ENCODE results near the gene ASCL1. TPM values are rescaled to one million over a fixed set of nuclear protein-coding genes. Genes with fewer than 3 reads are reported as not detected.

Gene ASCL1
- total RNA-seq, 2 donors from 2014 or later = not detected

DNA sequence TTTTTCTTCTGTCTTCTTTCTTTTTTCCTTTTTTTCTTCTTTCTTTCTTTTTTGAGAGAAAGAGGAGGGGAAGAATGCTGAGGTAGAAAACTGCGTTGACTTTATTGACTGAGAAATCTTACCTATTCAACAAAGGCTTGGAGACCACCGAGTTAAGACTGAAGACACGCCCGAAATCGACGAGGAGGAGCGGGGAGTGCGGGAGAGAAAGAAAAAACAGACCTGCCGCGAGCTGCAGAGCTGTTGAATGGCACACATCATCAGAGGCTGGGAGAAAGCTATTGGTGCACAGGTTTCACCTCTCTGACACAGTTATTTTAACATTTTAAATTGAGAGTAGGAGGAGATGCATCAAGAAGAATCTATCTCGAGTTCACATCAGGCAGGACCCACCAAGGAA lies 5.1 kb downstream of the ASCL1 start:
- TF ChIP-seq, protein P1, sequence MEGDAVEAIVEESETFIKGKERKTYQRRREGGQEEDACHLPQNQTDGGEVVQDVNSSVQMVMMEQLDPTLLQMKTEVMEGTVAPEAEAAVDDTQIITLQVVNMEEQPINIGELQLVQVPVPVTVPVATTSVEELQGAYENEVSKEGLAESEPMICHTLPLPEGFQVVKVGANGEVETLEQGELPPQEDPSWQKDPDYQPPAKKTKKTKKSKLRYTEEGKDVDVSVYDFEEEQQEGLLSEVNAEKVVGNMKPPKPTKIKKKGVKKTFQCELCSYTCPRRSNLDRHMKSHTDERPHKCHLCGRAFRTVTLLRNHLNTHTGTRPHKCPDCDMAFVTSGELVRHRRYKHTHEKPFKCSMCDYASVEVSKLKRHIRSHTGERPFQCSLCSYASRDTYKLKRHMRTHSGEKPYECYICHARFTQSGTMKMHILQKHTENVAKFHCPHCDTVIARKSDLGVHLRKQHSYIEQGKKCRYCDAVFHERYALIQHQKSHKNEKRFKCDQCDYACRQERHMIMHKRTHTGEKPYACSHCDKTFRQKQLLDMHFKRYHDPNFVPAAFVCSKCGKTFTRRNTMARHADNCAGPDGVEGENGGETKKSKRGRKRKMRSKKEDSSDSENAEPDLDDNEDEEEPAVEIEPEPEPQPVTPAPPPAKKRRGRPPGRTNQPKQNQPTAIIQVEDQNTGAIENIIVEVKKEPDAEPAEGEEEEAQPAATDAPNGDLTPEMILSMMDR (IDR thresholded peaks at IDR 0.05) = no peak
- Histone ChIP-seq H3K9me3 (no peaks in the 10 kb centered on the region), H3K4me1 (ENCODE audit: control insufficient read depth in 1 of 2, low read depth in 2 of 2) (peaks cover 5 to 14% of the 10 kb centered on the region in 2 donors), H3K36me3 (no peaks in the 10 kb centered on the region), H3K27me3 (replicated peaks; ENCODE audit: insufficient read depth) (no peaks in the 10 kb centered on the region), H3K4me3 (no peak overlapping the region), H3K27ac (no peak overlapping the region)
- DNase-seq (ENCODE audit: low spot score) = no peak
- no peak for ATAC-seq (ENCODE audit: insufficient number of reproducible peaks, low FRiP score, low read depth)

DNA sequence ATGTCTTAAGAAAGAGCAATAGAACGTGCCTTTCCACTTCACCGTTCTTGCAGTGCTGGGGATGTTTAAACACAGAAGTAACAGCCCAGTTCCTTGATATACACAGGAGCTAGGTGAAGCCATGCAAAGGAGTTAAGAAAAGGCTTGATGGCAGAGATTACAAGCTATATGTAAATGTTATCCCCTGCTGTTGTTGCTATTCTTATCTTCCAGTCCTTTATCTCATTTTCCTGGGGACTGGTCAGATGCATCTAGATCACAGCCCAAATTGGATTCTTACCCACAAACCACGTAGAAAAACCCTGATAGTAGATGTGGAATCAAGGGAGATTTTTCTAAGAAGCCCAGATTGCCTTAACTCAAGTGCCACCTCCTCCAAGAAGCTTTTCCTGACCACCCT lies 5.5 kb downstream of the ASCL1 start:
- no peak for ATAC-seq (ENCODE audit: insufficient number of reproducible peaks, low FRiP score, low read depth)
- no peak for DNase-seq (ENCODE audit: low spot score)
- Histone ChIP-seq H3K9me3 (no peaks in the 10 kb centered on the region), H3K4me1 (ENCODE audit: control insufficient read depth in 1 of 2, low read depth in 2 of 2) (peaks cover 5 to 10% of the 10 kb centered on the region in 2 donors), H3K4me3 (no peak overlapping the region), H3K27me3 (replicated peaks; ENCODE audit: insufficient read depth) (no peaks in the 10 kb centered on the region), H3K27ac (no peak overlapping the region), H3K36me3 (no peaks in the 10 kb centered on the region)
- TF ChIP-seq, protein P1 (IDR thresholded peaks at IDR 0.05) = no peak

DNA sequence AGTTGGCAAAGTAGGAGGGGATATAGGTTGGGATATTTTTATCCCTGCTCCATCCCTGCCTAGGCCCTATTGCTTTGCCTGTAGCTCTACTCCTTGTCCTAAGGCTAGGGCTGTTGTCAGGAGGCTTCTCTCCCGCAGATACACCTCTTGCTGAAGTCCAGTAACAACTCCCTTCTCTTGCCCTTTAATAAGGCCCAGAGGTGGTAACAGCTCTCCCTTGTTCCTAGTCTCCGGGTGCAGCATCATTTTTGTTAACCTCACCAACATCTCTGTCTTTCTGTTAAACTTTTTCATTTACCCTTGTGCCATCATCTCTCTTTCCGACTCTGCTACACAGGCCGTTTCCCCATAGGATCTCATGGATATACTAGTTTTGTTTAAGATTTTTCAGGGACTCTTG lies 6.3 kb downstream of the ASCL1 start:
- Histone ChIP-seq H3K27ac (no peak overlapping the region), H3K27me3 (replicated peaks; ENCODE audit: insufficient read depth) (no peaks in the 10 kb centered on the region), H3K9me3 (no peaks in the 10 kb centered on the region), H3K4me1 (ENCODE audit: control insufficient read depth in 1 of 2, low read depth in 2 of 2) (peaks cover 1 to 2% of the 10 kb centered on the region in 2 donors), H3K36me3 (no peaks in the 10 kb centered on the region), H3K4me3 (no peak overlapping the region)
- ATAC-seq (ENCODE audit: insufficient number of reproducible peaks, low FRiP score, low read depth) (no peak), DNase-seq (ENCODE audit: low spot score) (no peak)
- TF ChIP-seq, protein P1 (IDR thresholded peaks at IDR 0.05) = no peak

DNA sequence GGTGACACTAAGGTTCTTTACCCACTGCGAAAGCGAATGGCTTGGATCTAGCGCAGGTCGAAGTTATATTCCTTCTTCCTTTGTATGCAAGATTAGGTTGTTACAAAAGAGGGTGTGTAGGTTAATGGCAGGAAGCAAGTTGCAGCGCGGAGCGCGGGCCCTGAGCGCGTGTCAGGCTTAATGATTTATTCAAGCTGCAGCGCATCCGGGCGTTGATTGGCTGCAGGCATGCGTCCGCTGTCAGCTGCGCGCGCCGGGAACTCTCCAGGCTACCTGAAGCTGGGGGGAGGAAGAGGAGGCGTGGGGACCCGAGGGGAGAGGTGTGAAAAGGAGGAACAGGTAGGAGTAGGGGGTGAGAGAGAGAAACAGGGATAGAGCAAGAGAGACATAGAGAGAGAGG lies 7.4 kb downstream of the ASCL1 start:
- TF ChIP-seq, protein P1 (IDR thresholded peaks at IDR 0.05) = no peak
- H3K9me3 ChIP-seq = no peaks in the 10 kb centered on the region
- H3K4me1 ChIP-seq (ENCODE audit: control insufficient read depth in 1 of 2, low read depth in 2 of 2) = no peaks in the 10 kb centered on the region
- no peak overlapping the region for H3K27ac ChIP-seq
- DNase-seq (ENCODE audit: low spot score) (no peak), ATAC-seq (ENCODE audit: insufficient number of reproducible peaks, low FRiP score, low read depth) (no peak)
- H3K4me3 ChIP-seq = no peak overlapping the region
- H3K36me3 ChIP-seq = no peaks in the 10 kb centered on the region
- H3K27me3 ChIP-seq (replicated peaks; ENCODE audit: insufficient read depth) = no peaks in the 10 kb centered on the region

DNA sequence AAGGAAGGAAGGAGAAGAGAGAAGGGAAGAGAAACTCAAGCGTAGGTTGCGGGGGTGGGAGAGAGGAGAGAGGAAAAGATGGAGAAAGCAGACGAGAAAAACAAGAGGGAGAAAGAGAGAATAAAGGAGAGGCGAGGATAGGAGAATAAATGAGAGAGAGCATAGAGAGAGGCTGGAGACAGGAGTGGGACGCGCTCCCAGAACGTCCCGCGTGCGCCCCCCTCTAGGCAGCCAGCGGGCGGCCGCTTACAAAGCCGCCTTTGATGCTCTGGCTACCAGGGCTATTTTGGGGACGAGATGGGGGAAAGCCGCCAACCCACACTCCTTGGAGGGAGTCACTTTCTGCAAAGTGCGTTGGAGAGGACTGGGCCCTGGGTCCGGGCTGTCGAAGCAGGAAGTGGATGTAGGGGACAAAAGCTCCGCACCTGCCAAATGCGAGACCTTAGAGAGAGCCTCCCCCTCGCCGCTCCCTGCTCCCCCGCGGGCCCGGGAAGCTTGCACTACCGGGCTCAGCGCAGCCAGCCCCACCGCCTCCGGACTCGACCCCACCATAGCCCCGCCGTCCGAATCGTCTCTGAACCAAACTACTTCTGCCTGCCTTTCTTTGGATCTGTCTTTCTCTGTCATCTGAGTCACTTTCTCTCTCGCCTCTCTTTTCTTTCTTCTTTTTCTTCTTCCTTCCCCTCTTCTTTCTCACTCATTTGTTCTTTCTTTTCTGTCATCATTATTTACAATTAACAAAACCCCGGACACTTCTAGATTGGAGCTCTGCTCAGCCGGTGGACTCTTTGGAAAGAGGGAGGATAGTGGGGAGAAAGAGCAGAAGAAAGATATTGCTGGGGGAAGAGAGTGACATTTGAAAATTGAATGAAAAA lies 8.0 kb downstream of the ASCL1 start:
- Histone ChIP-seq H3K9me3 (no peaks in the 10 kb centered on the region), H3K4me3 (no peak overlapping the region), H3K4me1 (ENCODE audit: control insufficient read depth in 1 of 2, low read depth in 2 of 2) (no peaks in the 10 kb centered on the region), H3K36me3 (no peaks in the 10 kb centered on the region), H3K27ac (no peak overlapping the region), H3K27me3 (replicated peaks; ENCODE audit: insufficient read depth) (no peaks in the 10 kb centered on the region)
- ATAC-seq (ENCODE audit: insufficient number of reproducible peaks, low FRiP score, low read depth) = no peak
- no peak for DNase-seq (ENCODE audit: low spot score)
- TF ChIP-seq, protein P1 (IDR thresholded peaks at IDR 0.05) = no peak

Data from thoracic aorta (tissue), 2 donors.